Activated naive CD8-positive, alpha-beta T cell (primary cell): ENCODE results near the gene KRTAP22-1.

Experiments
- H3K27ac Mint-ChIP-seq: one replicate; pipeline ENCODE4 v1.8.0; 2021; ENCODE audit warnings: mixed read lengths
- H3K27me3 Mint-ChIP-seq: one replicate; pipeline ENCODE4 v1.8.0; 2021; ENCODE audit warnings: mixed read lengths
- H3K36me3 Mint-ChIP-seq: one replicate; pipeline ENCODE4 v1.8.0; 2021; ENCODE audit warnings: mixed read lengths
- H3K4me1 Mint-ChIP-seq: one replicate; pipeline ENCODE4 v1.8.0; 2021; ENCODE audit warnings: low read depth, mixed read lengths
- H3K4me3 Mint-ChIP-seq: one replicate; pipeline ENCODE4 v1.8.0; 2021; ENCODE audit warnings: mild to moderate bottlenecking, mixed read lengths
- H3K9me3 Mint-ChIP-seq: one replicate; pipeline ENCODE4 v1.8.0; 2021; ENCODE audit warnings: low read depth, mixed read lengths

Gene KRTAP22-1

GRCh38 chr21:30612132-30612531 lies 11.2 kb downstream of the KRTAP22-1 start:
- Mint-ChIP-seq H3K36me3 (no peaks in the 10 kb centered on the region), H3K4me1 (no peaks in the 10 kb centered on the region), H3K27me3 (no peaks in the 10 kb centered on the region), H3K9me3 (peaks cover 9% of the 10 kb centered on the region), H3K4me3 (no peak overlapping the region), H3K27ac (no peak overlapping the region)

- Mint-ChIP-seq H3K36me3 (no peaks in the 10 kb centered on the region), H3K27ac (no peak within 1 kb of the TSS), H3K4me3 (no peak within 1 kb of the TSS), H3K9me3 (peaks cover 9% of the 10 kb centered on the region), H3K4me1 (no peaks in the 10 kb centered on the region), H3K27me3 (no peaks in the 10 kb centered on the region)
These were observed 12.9 kb downstream of the KRTAP22-1 start, which contains the start of gene KRTAP6-1 for GRCh38 chr21:30613836-30614235. TSS of gene KRTAP6-1 (minus strand) at chr21:30613930. CDS start at chr21:30613904, 26 bp downstream.

GRCh38 chr21:30615199-30615598 lies 14.3 kb downstream of the KRTAP22-1 start:
- Mint-ChIP-seq H3K27me3 (no peaks in the 10 kb centered on the region), H3K27ac (no peak overlapping the region), H3K9me3 (peaks cover 8% of the 10 kb centered on the region), H3K36me3 (no peaks in the 10 kb centered on the region), H3K4me3 (no peak overlapping the region), H3K4me1 (no peaks in the 10 kb centered on the region)

GRCh38 chr21:30616125-30616524 lies 15.2 kb downstream of the KRTAP22-1 start, which contains the start of gene KRTAP20-1:
TSS of gene KRTAP20-1 (plus strand) at chr21:30616425. CDS start at chr21:30616455, 30 bp downstream.
- Mint-ChIP-seq H3K4me1 (no peaks in the 10 kb centered on the region), H3K9me3 (no peaks in the 10 kb centered on the region), H3K27ac (no peak within 1 kb of the TSS), H3K4me3 (no peak within 1 kb of the TSS), H3K36me3 (no peaks in the 10 kb centered on the region), H3K27me3 (no peaks in the 10 kb centered on the region)

- H3K4me1 Mint-ChIP-seq = no peaks in the 10 kb centered on the region
- H3K27ac Mint-ChIP-seq = no peak overlapping the region
- H3K36me3 Mint-ChIP-seq = no peaks in the 10 kb centered on the region
- H3K27me3 Mint-ChIP-seq = no peaks in the 10 kb centered on the region
- no peak overlapping the region for H3K4me3 Mint-ChIP-seq
- no peaks in the 10 kb centered on the region for H3K9me3 Mint-ChIP-seq
These were observed 19.2 kb downstream of the KRTAP22-1 start for GRCh38 chr21:30620080-30620479.

- H3K27ac Mint-ChIP-seq = no peak within 1 kb of the TSS
- H3K9me3 Mint-ChIP-seq = no peaks in the 10 kb centered on the region
- H3K27me3 Mint-ChIP-seq = no peaks in the 10 kb centered on the region
- no peaks in the 10 kb centered on the region for H3K4me1 Mint-ChIP-seq
- no peak within 1 kb of the TSS for H3K4me3 Mint-ChIP-seq
- no peaks in the 10 kb centered on the region for H3K36me3 Mint-ChIP-seq
These were observed 19.6 kb downstream of the KRTAP22-1 start, which contains the start of gene KRTAP20-4 for GRCh38 chr21:30620522-30620921. TSS of gene KRTAP20-4 (plus strand) at chr21:30620627.

GRCh38 chr21:30623362-30623761 lies 22.5 kb downstream of the KRTAP22-1 start:
- H3K27ac Mint-ChIP-seq = no peak overlapping the region
- no peaks in the 10 kb centered on the region for H3K9me3 Mint-ChIP-seq
- H3K4me1 Mint-ChIP-seq = no peaks in the 10 kb centered on the region
- no peaks in the 10 kb centered on the region for H3K27me3 Mint-ChIP-seq
- H3K4me3 Mint-ChIP-seq = no peak overlapping the region
- H3K36me3 Mint-ChIP-seq = no peaks in the 10 kb centered on the region

GRCh38 chr21:30625449-30626165 lies 24.7 kb downstream of the KRTAP22-1 start:
- H3K27me3 Mint-ChIP-seq = no peaks in the 10 kb centered on the region
- H3K4me1 Mint-ChIP-seq = no peaks in the 10 kb centered on the region
- H3K9me3 Mint-ChIP-seq = no peaks in the 10 kb centered on the region
- no peak overlapping the region for H3K27ac Mint-ChIP-seq
- no peaks in the 10 kb centered on the region for H3K36me3 Mint-ChIP-seq
- no peak overlapping the region for H3K4me3 Mint-ChIP-seq

- H3K4me1 Mint-ChIP-seq = no peaks in the 10 kb centered on the region
- H3K36me3 Mint-ChIP-seq = no peaks in the 10 kb centered on the region
- H3K27ac Mint-ChIP-seq = no peak overlapping the region
- no peak overlapping the region for H3K4me3 Mint-ChIP-seq
- H3K27me3 Mint-ChIP-seq = no peaks in the 10 kb centered on the region
- H3K9me3 Mint-ChIP-seq = no peaks in the 10 kb centered on the region
These were observed 27.2 kb downstream of the KRTAP22-1 start for GRCh38 chr21:30628109-30628508.

- Mint-ChIP-seq H3K27ac (no peak overlapping the region), H3K27me3 (no peaks in the 10 kb centered on the region), H3K36me3 (no peaks in the 10 kb centered on the region), H3K4me1 (no peaks in the 10 kb centered on the region), H3K4me3 (no peak overlapping the region), H3K9me3 (no peaks in the 10 kb centered on the region)
These were observed 28.3 kb downstream of the KRTAP22-1 start for GRCh38 chr21:30629200-30629599.

- no peaks in the 10 kb centered on the region for H3K36me3 Mint-ChIP-seq
- no peaks in the 10 kb centered on the region for H3K4me1 Mint-ChIP-seq
- H3K27ac Mint-ChIP-seq = no peak within 1 kb of the TSS
- no peak within 1 kb of the TSS for H3K4me3 Mint-ChIP-seq
- H3K27me3 Mint-ChIP-seq = no peaks in the 10 kb centered on the region
- H3K9me3 Mint-ChIP-seq = no peaks in the 10 kb centered on the region
These were observed 34.0 kb downstream of the KRTAP22-1 start, which contains the start of gene KRTAP20-2 for GRCh38 chr21:30634906-30635305. TSS of gene KRTAP20-2 (plus strand) at chr21:30635206. CDS start at chr21:30635264, 58 bp downstream.

- Mint-ChIP-seq H3K9me3 (peaks cover 2% of the 10 kb centered on the region), H3K27me3 (peaks cover 2% of the 10 kb centered on the region), H3K4me3 (no peak overlapping the region), H3K36me3 (no peaks in the 10 kb centered on the region), H3K27ac (no peak overlapping the region), H3K4me1 (no peaks in the 10 kb centered on the region)
These were observed 37.8 kb downstream of the KRTAP22-1 start for GRCh38 chr21:30638686-30639085.

- no peak within 1 kb of the TSS for H3K4me3 Mint-ChIP-seq
- no peaks in the 10 kb centered on the region for H3K36me3 Mint-ChIP-seq
- H3K4me1 Mint-ChIP-seq = no peaks in the 10 kb centered on the region
- H3K27me3 Mint-ChIP-seq = peaks cover 2% of the 10 kb centered on the region
- peaks cover 7% of the 10 kb centered on the region for H3K9me3 Mint-ChIP-seq
- no peak within 1 kb of the TSS for H3K27ac Mint-ChIP-seq
These were observed 41.7 kb downstream of the KRTAP22-1 start, which contains the start of gene KRTAP20-3 for GRCh38 chr21:30642564-30642963. TSS of gene KRTAP20-3 (plus strand) at chr21:30642864.

- no peak overlapping the region for H3K27ac Mint-ChIP-seq
- no peaks in the 10 kb centered on the region for H3K4me1 Mint-ChIP-seq
- H3K27me3 Mint-ChIP-seq = no peaks in the 10 kb centered on the region
- peaks cover 7% of the 10 kb centered on the region for H3K9me3 Mint-ChIP-seq
- H3K36me3 Mint-ChIP-seq = no peaks in the 10 kb centered on the region
- H3K4me3 Mint-ChIP-seq = no peak overlapping the region
These were observed 46.1 kb downstream of the KRTAP22-1 start for GRCh38 chr21:30646904-30647414.
